ENCODE results near the gene ADGRL1. TPM values are rescaled to one million over a fixed set of nuclear protein-coding genes. Genes with fewer than 3 reads are reported as not detected.
"Not testable (repeated sequence)": the region's sequence is repeated elsewhere in the genome, so short reads cannot be mapped to it uniquely, and the experiment has no call there.

Gene ADGRL1
- total RNA-seq, 1 donor: 2.5 TPM

DNA sequence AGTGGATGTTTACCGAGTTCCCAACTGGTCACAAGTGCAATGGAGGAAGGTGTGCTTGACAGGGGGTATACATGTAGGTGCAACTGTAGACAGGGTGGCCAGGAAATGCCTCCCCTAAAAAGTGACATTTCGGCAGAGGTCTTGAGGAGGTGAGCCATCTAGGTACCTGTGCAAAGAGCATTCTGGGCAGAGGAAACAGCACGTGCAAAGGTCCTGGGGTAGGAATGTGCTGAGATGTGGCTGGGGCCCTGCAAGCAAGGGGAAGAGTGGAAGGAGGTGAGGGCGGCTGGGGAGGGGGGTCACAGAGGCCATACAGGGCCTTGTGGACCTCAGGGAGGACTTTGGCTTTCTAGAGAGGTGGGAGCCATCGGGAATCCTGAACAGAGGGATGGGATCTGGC, 8.1 kb downstream of the ADGRL1 start:
- Histone ChIP-seq H3K79me2 (ENCODE audit: insufficient read depth, low read length) (no peaks in the 10 kb centered on the region), H3K9me3 (ENCODE audit: low read depth, low read length) (no peaks in the 10 kb centered on the region), H3K27ac (ENCODE audit: low read depth, low read length) (no peak overlapping the region), H3K4me3 (ENCODE audit: insufficient read depth, low read length) (no peak overlapping the region), H4K20me1 (ENCODE audit: insufficient read depth, low read length) (no peaks in the 10 kb centered on the region), H3K4me1 (ENCODE audit: insufficient read depth, low read length) (no peaks in the 10 kb centered on the region), H2AFZ (ENCODE audit: low read length) (no peak overlapping the region), H3K27me3 (ENCODE audit: insufficient read depth, low read length) (no peaks in the 10 kb centered on the region), H3K4me2 (ENCODE audit: insufficient read depth, low read length) (no peak overlapping the region), H3K36me3 (ENCODE audit: insufficient read depth, low read length) (no peaks in the 10 kb centered on the region)
- DNase-seq (ENCODE audit: insufficient read length, low spot score, missing footprints): peak; percentile 10
- TF ChIP-seq CTCF (IDR thresholded peaks at IDR 0.05; ENCODE audit: extremely low read depth, low read depth, low read length): no peak

- not testable (repeated sequence) for H3K79me2 ChIP-seq (ENCODE audit: insufficient read depth, low read length); H3K27me3 ChIP-seq (ENCODE audit: insufficient read depth, low read length); H3K27ac ChIP-seq (ENCODE audit: low read depth, low read length); DNase-seq (ENCODE audit: insufficient read length, low spot score, missing footprints); H3K36me3 ChIP-seq (ENCODE audit: insufficient read depth, low read length); H3K4me3 ChIP-seq (ENCODE audit: insufficient read depth, low read length); H3K4me2 ChIP-seq (ENCODE audit: insufficient read depth, low read length); H4K20me1 ChIP-seq (ENCODE audit: insufficient read depth, low read length); H3K9me3 ChIP-seq (ENCODE audit: low read depth, low read length); H3K4me1 ChIP-seq (ENCODE audit: insufficient read depth, low read length); H2AFZ ChIP-seq (ENCODE audit: low read length)
Observed at GRCh38 chr19:14197288-14197687, 8.7 kb downstream of the ADGRL1 start.

- not testable (repeated sequence) for H2AFZ ChIP-seq (ENCODE audit: low read length); H3K27me3 ChIP-seq (ENCODE audit: insufficient read depth, low read length); H3K9me3 ChIP-seq (ENCODE audit: low read depth, low read length); H3K27ac ChIP-seq (ENCODE audit: low read depth, low read length); H3K4me1 ChIP-seq (ENCODE audit: insufficient read depth, low read length); H3K4me3 ChIP-seq (ENCODE audit: insufficient read depth, low read length); H3K79me2 ChIP-seq (ENCODE audit: insufficient read depth, low read length); H4K20me1 ChIP-seq (ENCODE audit: insufficient read depth, low read length); H3K36me3 ChIP-seq (ENCODE audit: insufficient read depth, low read length)
- peak; percentile 85 for DNase-seq (ENCODE audit: insufficient read length, low spot score, missing footprints)
- H3K4me2 ChIP-seq (ENCODE audit: insufficient read depth, low read length): peak overlapping the region; percentile 60
- TF ChIP-seq CTCF (IDR thresholded peaks at IDR 0.05; ENCODE audit: extremely low read depth, low read depth, low read length): peak; percentile 65
Observed at GRCh38 chr19:14196105-14196504, 9.9 kb downstream of the ADGRL1 start.

DNA sequence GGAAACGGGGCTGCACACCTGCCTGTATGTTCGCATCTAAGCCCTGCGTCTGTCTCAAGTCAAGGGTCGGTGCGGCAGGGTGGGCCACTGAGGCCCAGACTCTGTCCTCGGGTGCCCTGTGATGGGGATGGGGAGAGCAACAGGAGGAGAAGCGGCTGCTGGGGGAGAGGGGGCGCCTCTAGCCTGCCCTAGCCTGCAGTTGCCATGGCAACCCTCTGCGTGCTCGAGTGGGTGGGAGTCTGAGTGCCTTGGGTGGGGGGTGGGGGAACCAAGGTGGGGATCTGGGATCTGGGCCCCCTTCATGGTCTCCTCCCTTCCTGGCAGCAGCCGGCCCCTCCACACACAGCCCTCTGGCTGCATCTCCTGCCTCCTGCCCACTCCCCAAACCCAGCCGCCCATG, 10.8 kb downstream of the ADGRL1 start:
- not testable (repeated sequence) for H3K4me2 ChIP-seq (ENCODE audit: insufficient read depth, low read length); H3K79me2 ChIP-seq (ENCODE audit: insufficient read depth, low read length); H2AFZ ChIP-seq (ENCODE audit: low read length); H3K27me3 ChIP-seq (ENCODE audit: insufficient read depth, low read length); H3K4me1 ChIP-seq (ENCODE audit: insufficient read depth, low read length); H3K4me3 ChIP-seq (ENCODE audit: insufficient read depth, low read length); H3K36me3 ChIP-seq (ENCODE audit: insufficient read depth, low read length); H3K9me3 ChIP-seq (ENCODE audit: low read depth, low read length); H3K27ac ChIP-seq (ENCODE audit: low read depth, low read length); H4K20me1 ChIP-seq (ENCODE audit: insufficient read depth, low read length)
- DNase-seq (ENCODE audit: insufficient read length, low spot score, missing footprints): peak; percentile 17

DNA sequence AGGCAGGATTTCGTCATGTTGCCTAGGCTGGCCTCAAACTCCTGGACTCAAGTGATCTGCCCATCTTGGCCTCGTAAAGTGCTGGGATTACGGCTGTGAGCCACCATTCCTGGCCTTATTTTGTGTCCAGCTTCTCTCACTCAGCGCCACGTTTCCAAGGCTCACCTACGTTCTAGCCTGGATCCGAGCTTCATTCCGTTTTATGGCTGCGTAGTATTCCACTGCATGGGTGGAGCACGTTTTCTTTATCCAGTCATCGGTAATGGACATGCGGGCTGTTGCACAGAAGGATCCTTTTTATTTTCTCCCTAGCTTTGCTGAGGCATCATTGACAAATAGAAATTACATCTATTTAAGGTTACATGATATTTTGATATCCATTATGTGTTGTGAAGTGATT, 16.6 kb downstream of the ADGRL1 start:
- Histone ChIP-seq H3K4me1 (ENCODE audit: insufficient read depth, low read length) (no peaks in the 10 kb centered on the region), H3K4me2 (ENCODE audit: insufficient read depth, low read length) (no peak overlapping the region), H4K20me1 (ENCODE audit: insufficient read depth, low read length) (no peaks in the 10 kb centered on the region), H3K27me3 (ENCODE audit: insufficient read depth, low read length) (no peaks in the 10 kb centered on the region), H3K36me3 (ENCODE audit: insufficient read depth, low read length) (no peaks in the 10 kb centered on the region), H3K27ac (ENCODE audit: low read depth, low read length) (no peak overlapping the region), H3K9me3 (ENCODE audit: low read depth, low read length) (no peaks in the 10 kb centered on the region), H3K79me2 (ENCODE audit: insufficient read depth, low read length) (no peaks in the 10 kb centered on the region), H3K4me3 (ENCODE audit: insufficient read depth, low read length) (no peak overlapping the region), H2AFZ (ENCODE audit: low read length) (no peak overlapping the region)
- no peak for DNase-seq (ENCODE audit: insufficient read length, low spot score, missing footprints)
- no peak for TF ChIP-seq CTCF (IDR thresholded peaks at IDR 0.05; ENCODE audit: extremely low read depth, low read depth, low read length)

- not testable (repeated sequence) for H3K79me2 ChIP-seq (ENCODE audit: insufficient read depth, low read length); DNase-seq (ENCODE audit: insufficient read length, low spot score, missing footprints); H4K20me1 ChIP-seq (ENCODE audit: insufficient read depth, low read length); H3K9me3 ChIP-seq (ENCODE audit: low read depth, low read length); H3K4me2 ChIP-seq (ENCODE audit: insufficient read depth, low read length); H2AFZ ChIP-seq (ENCODE audit: low read length); H3K4me1 ChIP-seq (ENCODE audit: insufficient read depth, low read length); H3K36me3 ChIP-seq (ENCODE audit: insufficient read depth, low read length); H3K27me3 ChIP-seq (ENCODE audit: insufficient read depth, low read length); H3K27ac ChIP-seq (ENCODE audit: low read depth, low read length); H3K4me3 ChIP-seq (ENCODE audit: insufficient read depth, low read length)
Observed at GRCh38 chr19:14188086-14188485, 17.9 kb downstream of the ADGRL1 start.
